ENCODE data around the gene PCCA. TPM values are rescaled to one million over a fixed set of nuclear protein-coding genes. Genes with fewer than 3 reads are reported as not detected.

PCCA gene
- total RNA-seq, 1 donor from 2014 or later, result 66.8 TPM

DNA sequence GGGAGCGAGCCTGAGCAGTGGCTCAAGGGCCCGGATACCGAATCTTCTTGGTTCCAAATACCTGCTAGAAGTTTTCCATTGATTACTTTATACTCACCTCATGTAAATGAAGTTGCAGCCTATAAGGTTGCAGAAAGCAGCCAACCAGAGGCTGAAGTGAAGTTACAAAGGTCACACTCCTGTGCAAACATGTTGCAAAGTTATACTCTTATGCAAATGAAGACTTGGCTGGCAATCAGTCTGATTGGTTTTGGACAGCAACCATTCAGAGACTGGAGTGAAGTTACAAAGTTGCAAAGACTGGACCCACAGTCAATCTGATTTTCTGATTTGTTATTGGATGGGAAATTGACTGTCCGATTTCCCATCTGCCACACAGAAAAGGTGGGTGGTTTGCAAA lies 347.2 kb downstream of the PCCA start:
- peaks cover 7% of the 10 kb centered on the region for H3K9me3 Mint-ChIP-seq (ENCODE audit: unreplicated experiment)
- no peak overlapping the region for H3K4me3 Mint-ChIP-seq (ENCODE audit: unreplicated experiment)
- no peak overlapping the region for H3K27ac Mint-ChIP-seq (ENCODE audit: unreplicated experiment)
- no peak for DNase-seq
- H3K4me1 Mint-ChIP-seq (ENCODE audit: low read depth, unreplicated experiment), result peaks cover 2% of the 10 kb centered on the region
- H3K36me3 Mint-ChIP-seq (ENCODE audit: unreplicated experiment), result peaks cover 10% of the 10 kb centered on the region
- TF ChIP-seq, protein P1, sequence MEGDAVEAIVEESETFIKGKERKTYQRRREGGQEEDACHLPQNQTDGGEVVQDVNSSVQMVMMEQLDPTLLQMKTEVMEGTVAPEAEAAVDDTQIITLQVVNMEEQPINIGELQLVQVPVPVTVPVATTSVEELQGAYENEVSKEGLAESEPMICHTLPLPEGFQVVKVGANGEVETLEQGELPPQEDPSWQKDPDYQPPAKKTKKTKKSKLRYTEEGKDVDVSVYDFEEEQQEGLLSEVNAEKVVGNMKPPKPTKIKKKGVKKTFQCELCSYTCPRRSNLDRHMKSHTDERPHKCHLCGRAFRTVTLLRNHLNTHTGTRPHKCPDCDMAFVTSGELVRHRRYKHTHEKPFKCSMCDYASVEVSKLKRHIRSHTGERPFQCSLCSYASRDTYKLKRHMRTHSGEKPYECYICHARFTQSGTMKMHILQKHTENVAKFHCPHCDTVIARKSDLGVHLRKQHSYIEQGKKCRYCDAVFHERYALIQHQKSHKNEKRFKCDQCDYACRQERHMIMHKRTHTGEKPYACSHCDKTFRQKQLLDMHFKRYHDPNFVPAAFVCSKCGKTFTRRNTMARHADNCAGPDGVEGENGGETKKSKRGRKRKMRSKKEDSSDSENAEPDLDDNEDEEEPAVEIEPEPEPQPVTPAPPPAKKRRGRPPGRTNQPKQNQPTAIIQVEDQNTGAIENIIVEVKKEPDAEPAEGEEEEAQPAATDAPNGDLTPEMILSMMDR (IDR thresholded peaks at IDR 0.05; ENCODE audit: partially characterized antibody, unreplicated experiment), result no peak
- H3K27me3 Mint-ChIP-seq (ENCODE audit: unreplicated experiment), result no peaks in the 10 kb centered on the region

DNA sequence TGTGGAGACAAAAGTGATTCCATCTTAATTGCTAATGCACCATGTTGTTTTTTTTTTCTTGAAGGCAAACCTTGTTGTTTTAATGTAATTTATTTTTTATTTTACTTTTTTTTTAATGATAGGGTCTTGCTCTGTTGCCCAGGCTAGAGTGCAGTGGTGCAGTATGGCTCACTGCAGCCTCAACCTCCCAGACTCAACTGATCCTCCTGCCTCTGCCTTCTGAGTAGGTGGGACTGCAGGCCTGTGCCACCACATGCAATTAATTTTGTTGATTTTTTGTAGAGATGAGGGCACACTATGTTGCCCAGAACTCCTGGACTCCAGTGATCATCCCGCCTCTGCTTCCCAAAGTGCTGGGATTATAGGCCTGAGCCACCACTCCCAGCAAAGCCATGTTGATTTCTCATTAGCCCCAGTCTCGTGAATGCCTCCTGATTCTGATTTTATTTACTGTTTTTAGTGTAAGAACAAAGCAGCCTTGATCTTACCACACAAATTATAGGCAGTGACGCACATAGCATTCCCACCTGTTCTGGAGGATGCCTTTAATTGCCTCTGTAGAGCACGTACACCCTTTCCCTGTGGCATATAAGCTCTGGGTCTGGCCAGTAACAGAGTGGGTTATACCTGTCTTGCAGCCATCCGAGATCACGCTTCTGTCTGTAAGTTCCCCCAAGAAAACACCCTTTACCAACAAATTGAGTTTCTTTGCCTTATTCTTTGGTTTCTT lies 349.3 kb downstream of the PCCA start:
- H3K36me3 Mint-ChIP-seq (ENCODE audit: unreplicated experiment), result peaks cover 10% of the 10 kb centered on the region
- no peak overlapping the region for H3K4me3 Mint-ChIP-seq (ENCODE audit: unreplicated experiment)
- TF ChIP-seq, protein P1 (IDR thresholded peaks at IDR 0.05; ENCODE audit: partially characterized antibody, unreplicated experiment), result no peak
- DNase-seq, result no peak
- H3K27me3 Mint-ChIP-seq (ENCODE audit: unreplicated experiment), result no peaks in the 10 kb centered on the region
- peaks cover 9% of the 10 kb centered on the region for H3K9me3 Mint-ChIP-seq (ENCODE audit: unreplicated experiment)
- no peak overlapping the region for H3K27ac Mint-ChIP-seq (ENCODE audit: unreplicated experiment)
- peaks cover 11% of the 10 kb centered on the region for H3K4me1 Mint-ChIP-seq (ENCODE audit: low read depth, unreplicated experiment)

DNA sequence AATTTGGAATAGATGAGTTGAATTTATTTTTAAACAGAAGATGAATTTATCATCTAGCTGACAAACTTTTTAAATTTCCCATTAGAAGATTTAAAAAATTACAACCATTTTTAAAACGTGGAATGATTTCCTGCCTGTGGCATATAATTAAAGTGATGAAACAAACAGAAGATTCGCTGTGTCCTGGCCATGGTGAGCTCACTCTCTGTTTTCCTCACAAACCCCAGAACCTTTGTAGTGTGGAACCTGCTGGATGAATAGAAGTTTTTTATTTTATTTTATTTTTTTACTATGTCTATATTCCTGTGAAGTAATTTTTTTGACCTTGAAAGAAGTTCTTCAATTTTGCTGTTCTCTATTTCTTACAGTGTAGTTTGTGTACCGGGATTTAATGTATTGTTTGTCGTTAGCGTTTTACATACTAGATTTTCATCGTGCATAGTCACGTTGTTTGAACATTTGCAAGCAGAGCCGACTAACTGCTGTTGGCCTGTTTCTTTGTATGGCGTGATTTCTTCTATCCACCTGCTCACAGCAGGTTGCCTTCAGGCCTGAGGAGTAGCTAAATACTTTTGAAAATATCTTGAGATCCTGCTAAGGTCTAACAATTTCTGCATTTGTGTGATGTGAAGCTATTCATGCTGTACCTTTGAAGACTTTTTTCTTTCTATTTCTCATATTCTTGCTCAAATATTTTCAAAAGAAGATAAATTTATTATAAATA lies 350.5 kb downstream of the PCCA start:
- peaks cover 19% of the 10 kb centered on the region for H3K4me1 Mint-ChIP-seq (ENCODE audit: low read depth, unreplicated experiment)
- no peaks in the 10 kb centered on the region for H3K27me3 Mint-ChIP-seq (ENCODE audit: unreplicated experiment)
- H3K27ac Mint-ChIP-seq (ENCODE audit: unreplicated experiment), result no peak overlapping the region
- DNase-seq, result no peak
- H3K36me3 Mint-ChIP-seq (ENCODE audit: unreplicated experiment), result peaks cover 10% of the 10 kb centered on the region
- peaks cover 9% of the 10 kb centered on the region for H3K9me3 Mint-ChIP-seq (ENCODE audit: unreplicated experiment)
- TF ChIP-seq, protein P1 (IDR thresholded peaks at IDR 0.05; ENCODE audit: partially characterized antibody, unreplicated experiment), result no peak
- H3K4me3 Mint-ChIP-seq (ENCODE audit: unreplicated experiment), result no peak overlapping the region

DNA sequence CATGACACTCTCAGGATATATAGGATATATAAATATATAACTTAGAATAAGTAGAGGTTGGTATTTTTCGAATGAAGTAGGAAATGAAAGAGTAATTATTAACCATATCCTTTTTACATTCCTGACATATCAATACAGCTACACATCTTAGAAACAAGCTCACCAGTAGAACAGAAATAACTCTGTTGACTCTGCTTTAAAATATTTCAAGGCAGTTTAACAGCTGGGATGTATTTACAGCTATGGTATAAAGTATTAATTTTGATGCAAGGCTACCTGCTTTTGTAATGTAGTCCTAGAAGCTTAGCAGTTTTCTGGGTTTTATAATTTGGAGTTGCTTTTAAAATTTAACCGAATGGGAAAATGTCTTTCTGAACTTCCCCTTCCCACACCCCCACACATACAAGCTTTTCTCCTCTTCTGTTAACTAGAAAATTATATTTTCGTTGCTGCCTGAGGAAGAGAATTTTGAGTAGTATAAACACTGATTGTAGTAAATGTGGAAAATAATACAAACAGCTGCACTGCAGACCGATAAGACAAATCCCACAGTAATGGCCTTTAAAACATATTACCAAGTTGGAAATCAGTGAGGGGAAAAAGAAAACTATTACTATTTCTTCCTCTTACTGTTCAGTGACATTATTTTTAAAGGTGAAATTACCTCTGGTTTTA lies 352.0 kb downstream of the PCCA start:
- Mint-ChIP-seq H3K27ac (ENCODE audit: unreplicated experiment) (no peak overlapping the region), H3K36me3 (ENCODE audit: unreplicated experiment) (no peaks in the 10 kb centered on the region), H3K4me1 (ENCODE audit: low read depth, unreplicated experiment) (peaks cover 19% of the 10 kb centered on the region), H3K4me3 (ENCODE audit: unreplicated experiment) (no peak overlapping the region), H3K27me3 (ENCODE audit: unreplicated experiment) (no peaks in the 10 kb centered on the region), H3K9me3 (ENCODE audit: unreplicated experiment) (peaks cover 5% of the 10 kb centered on the region)
- TF ChIP-seq, protein P1 (IDR thresholded peaks at IDR 0.05; ENCODE audit: partially characterized antibody, unreplicated experiment), result no peak
- no peak for DNase-seq

Measured in glutamatergic neuron (in vitro differentiated cells).